Hematopoietic multipotent progenitor cell (in vitro differentiated cells): ENCODE results near the gene AUTS2. TPM values are rescaled to one million over a fixed set of nuclear protein-coding genes. Genes with fewer than 3 reads are reported as not detected.

Source experiments
- DNase-seq, 3 donors: peaks; one replicate each; pipeline ENCODE4 v3.0.0-alpha.2; 2011 to 2015; ENCODE audit warnings: low read depth in 2 of 3, low spot score in 2 of 3
- total RNA-seq: library from RNA; depleted of rRNA; stranded (reverse); fragments of >200 nt; gene quantifications from one replicate; pipeline ENCODE4 v1.2.3, GENCODE V29; 2012

The AUTS2 gene
- total RNA-seq, 1 donor, result 14.8 TPM

GRCh38 chr7:70573071-70573661 lies 974.9 kb downstream of the AUTS2 start:
- no peak for DNase-seq

GRCh38 chr7:70573696-70574095 lies 975.4 kb downstream of the AUTS2 start:
- DNase-seq, result no peak

GRCh38 chr7:70574314-70574834 lies 976.1 kb downstream of the AUTS2 start:
- no peak for DNase-seq

GRCh38 chr7:70574970-70575799 lies 976.9 kb downstream of the AUTS2 start:
- DNase-seq, result no peak

- DNase-seq, result no peak
Observed at GRCh38 chr7:70577078-70577477, 978.8 kb downstream of the AUTS2 start.

- no peak for DNase-seq
Observed at GRCh38 chr7:70578131-70578530, 979.9 kb downstream of the AUTS2 start.

- DNase-seq, result no peak
Observed at GRCh38 chr7:70579397-70580097, 981.3 kb downstream of the AUTS2 start.

GRCh38 chr7:70580161-70580560 lies 981.9 kb downstream of the AUTS2 start:
- DNase-seq, result no peak

GRCh38 chr7:70582927-70583895 lies 984.9 kb downstream of the AUTS2 start:
- no peak for DNase-seq

- no peak for DNase-seq
Observed at GRCh38 chr7:70583965-70584883, 985.9 kb downstream of the AUTS2 start.

GRCh38 chr7:70585071-70585470 lies 986.8 kb downstream of the AUTS2 start:
- DNase-seq, result no peak

- no peak for DNase-seq
Observed at GRCh38 chr7:70586822-70587221, 988.5 kb downstream of the AUTS2 start.

- no peak for DNase-seq
Observed at GRCh38 chr7:70587739-70588138, 989.5 kb downstream of the AUTS2 start.

- no peak for DNase-seq
Observed at GRCh38 chr7:70588191-70588921, 990.1 kb downstream of the AUTS2 start.

GRCh38 chr7:70589010-70589409 lies 990.7 kb downstream of the AUTS2 start:
- no peak for DNase-seq

- no peak for DNase-seq
Observed at GRCh38 chr7:70589590-70589989, 991.3 kb downstream of the AUTS2 start.

GRCh38 chr7:70590126-70590854 lies 992.0 kb downstream of the AUTS2 start:
- DNase-seq, result no peak

GRCh38 chr7:70591643-70592042 lies 993.4 kb downstream of the AUTS2 start:
- no peak for DNase-seq
